Measurements from ENCODE around the gene SLC25A40.

DNA sequence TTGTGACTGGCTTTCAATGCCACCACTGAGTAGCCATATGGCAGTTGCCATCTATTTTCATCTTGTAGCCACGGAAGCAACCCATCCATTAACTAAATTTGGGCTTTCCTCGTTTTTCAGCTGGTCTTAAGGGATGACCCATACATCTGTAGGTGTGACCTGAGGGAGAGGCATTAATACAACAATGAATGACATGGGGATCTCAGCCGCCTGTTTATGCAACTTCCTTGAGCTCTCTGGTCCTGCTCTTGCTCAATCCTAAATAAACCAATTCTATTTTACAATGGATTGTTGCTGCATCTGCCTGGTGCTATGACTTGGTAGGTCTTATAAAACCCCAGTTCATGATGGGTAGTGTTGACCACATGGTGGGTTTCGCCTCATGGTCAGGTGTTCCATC, 36.0 kb upstream of the SLC25A40 start:
- TF ChIP-seq, protein P1, sequence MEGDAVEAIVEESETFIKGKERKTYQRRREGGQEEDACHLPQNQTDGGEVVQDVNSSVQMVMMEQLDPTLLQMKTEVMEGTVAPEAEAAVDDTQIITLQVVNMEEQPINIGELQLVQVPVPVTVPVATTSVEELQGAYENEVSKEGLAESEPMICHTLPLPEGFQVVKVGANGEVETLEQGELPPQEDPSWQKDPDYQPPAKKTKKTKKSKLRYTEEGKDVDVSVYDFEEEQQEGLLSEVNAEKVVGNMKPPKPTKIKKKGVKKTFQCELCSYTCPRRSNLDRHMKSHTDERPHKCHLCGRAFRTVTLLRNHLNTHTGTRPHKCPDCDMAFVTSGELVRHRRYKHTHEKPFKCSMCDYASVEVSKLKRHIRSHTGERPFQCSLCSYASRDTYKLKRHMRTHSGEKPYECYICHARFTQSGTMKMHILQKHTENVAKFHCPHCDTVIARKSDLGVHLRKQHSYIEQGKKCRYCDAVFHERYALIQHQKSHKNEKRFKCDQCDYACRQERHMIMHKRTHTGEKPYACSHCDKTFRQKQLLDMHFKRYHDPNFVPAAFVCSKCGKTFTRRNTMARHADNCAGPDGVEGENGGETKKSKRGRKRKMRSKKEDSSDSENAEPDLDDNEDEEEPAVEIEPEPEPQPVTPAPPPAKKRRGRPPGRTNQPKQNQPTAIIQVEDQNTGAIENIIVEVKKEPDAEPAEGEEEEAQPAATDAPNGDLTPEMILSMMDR (IDR thresholded peaks at IDR 0.05) = no peak
- no peak for TF ChIP-seq EP300 (IDR thresholded peaks at IDR 0.05; ENCODE audit: low read depth)
- no peak for TF ChIP-seq POLR2AphosphoS5 (IDR thresholded peaks at IDR 0.05)
